HS-27A (cell line): ENCODE results near the gene CCL8.

ENCODE experiments used
- DNase-seq: peaks from one replicate; pipeline ENCODE4 v3.0.0-alpha.2; 2012; ENCODE audit warnings: low read depth, missing footprints

The CCL8 gene

DNA sequence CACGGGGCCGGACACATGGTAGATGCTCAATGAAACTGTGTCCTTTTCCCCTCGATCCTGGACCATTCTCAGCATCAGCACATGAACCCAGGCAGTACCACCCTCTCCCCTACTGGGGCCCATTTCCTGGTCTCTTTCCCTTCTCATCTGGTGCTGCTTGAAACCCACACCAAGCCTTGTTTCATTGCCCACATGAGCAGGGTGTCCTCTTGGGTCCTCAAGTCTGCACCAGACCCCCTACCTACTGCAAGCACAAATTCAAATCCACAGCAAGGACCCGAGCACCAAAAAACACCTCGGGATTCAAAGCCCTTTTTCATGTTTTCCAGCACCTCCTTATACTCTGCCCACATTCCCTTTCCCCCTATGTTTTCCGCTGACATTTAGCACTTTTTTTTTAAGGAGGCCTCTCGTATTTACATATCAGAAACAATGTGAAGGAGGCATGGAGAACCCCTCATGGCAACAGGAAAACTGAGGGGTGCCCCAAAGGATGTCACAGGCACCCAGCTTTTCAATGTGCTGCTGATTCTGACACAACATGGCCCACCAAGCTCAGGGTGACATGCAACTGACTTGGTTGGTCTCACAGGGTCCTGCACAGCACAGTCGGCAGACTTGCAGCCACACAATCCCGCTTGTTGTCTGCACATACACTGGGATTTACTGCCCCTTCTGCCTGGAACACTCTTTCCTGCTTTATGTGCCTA lies 48.4 kb downstream of the CCL8 start:
- no peak for DNase-seq

GRCh38 chr17:34368196-34368945 lies 49.1 kb downstream of the CCL8 start:
- no peak for DNase-seq

GRCh38 chr17:34368946-34369500 lies 49.8 kb downstream of the CCL8 start:
- no peak for DNase-seq

GRCh38 chr17:34369571-34369970 lies 50.3 kb downstream of the CCL8 start:
- DNase-seq: no peak

DNA sequence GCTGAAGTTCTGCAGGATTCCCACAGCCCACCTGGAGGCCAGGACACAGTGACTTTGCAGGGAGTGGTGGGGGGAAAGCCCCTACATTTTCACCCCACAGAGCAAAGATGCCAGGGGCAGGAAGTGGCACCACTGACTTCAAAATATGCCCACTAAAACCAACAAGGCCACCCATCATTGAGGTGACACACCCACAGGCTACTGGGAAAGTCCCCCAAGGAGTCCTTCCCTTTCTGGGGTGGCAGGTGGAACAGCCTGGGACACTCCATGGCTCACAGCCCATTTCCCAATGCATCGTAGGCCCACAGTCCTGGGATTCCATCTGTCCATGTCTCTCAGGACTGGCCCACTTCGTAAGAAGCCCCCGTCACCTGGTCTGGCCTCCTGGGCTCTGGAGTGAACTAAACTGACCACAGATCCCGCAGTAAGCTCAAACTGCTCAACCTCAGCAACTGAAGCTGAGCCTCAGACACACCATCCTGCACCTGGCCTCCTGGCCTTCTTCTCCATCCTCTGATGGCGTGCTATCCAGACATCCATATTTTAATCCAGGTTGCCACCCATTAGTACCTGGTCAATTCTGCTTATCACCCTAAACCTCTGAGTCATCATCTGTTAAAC lies 51.3 kb downstream of the CCL8 start:
- DNase-seq: no peak

GRCh38 chr17:34370997-34371395 lies 51.8 kb downstream of the CCL8 start:
- no peak for DNase-seq
